ENCODE results near the gene ARHGEF7. TPM values are rescaled to one million over a fixed set of nuclear protein-coding genes. Genes with fewer than 3 reads are reported as not detected.

Gene ARHGEF7
- total and polyA plus RNA-seq, 4 experiments from 2014 or later, result 6.6 to 73.7 (median 40.7) TPM

GRCh38 chr13:111259058-111259457 is 143.9 kb downstream of the ARHGEF7 start:
- CTCF ChIA-PET (ENCODE audit: partially characterized antibody), result no interaction called here
- DNase-seq, result no peak
- no peak overlapping the region for H3K27ac Mint-ChIP-seq
- no peak overlapping the region for H3K27ac ChIP-seq (ENCODE audit: low read depth, low read length)
- POLR2A ChIA-PET (ENCODE audit: partially characterized antibody), result no interaction called here
- no peaks in the 10 kb centered on the region for H3K4me1 ChIP-seq (ENCODE audit: insufficient read depth, low read length)
- H3K36me3 Mint-ChIP-seq, result peaks cover 54 to 70% of the 10 kb centered on the region in 2 donors
- H3K4me3 Mint-ChIP-seq, result no peak overlapping the region
- H3K4me1 Mint-ChIP-seq, result peaks cover 5 to 20% (median 11%) of the 10 kb centered on the region in 4 donors
- no peaks in the 10 kb centered on the region for H3K9me3 ChIP-seq (ENCODE audit: control insufficient read depth in 1 of 2, low read length in 2 of 2)
- H3K4me3 ChIP-seq (ENCODE audit: low read length in 2 of 2), result no peak overlapping the region
- peaks cover 8% of the 10 kb centered on the region for H3K36me3 ChIP-seq (ENCODE audit: insufficient read depth, low read length)
- no peaks in the 10 kb centered on the region for H3K27me3 ChIP-seq (ENCODE audit: insufficient read depth, low read length)
- no peaks in the 10 kb centered on the region for H3K27me3 Mint-ChIP-seq
- H3K9me3 Mint-ChIP-seq, result peaks cover 0 to 10% (median 1%) of the 10 kb centered on the region in 8 donors
- intact Hi-C loops (cut with micrococcal nuclease), result no loop called here

GRCh38 chr13:111261326-111261725 is 146.2 kb downstream of the ARHGEF7 start:
- intact Hi-C loops (cut with micrococcal nuclease), result no loop called here
- CTCF ChIA-PET (ENCODE audit: partially characterized antibody), result no interaction called here

GRCh38 chr13:111262281-111262680 is 147.2 kb downstream of the ARHGEF7 start:
- no peaks in the 10 kb centered on the region for H3K27me3 ChIP-seq (ENCODE audit: insufficient read depth, low read length)
- intact Hi-C loops (cut with micrococcal nuclease), result no loop called here
- H3K4me1 ChIP-seq (ENCODE audit: insufficient read depth, low read length), result no peaks in the 10 kb centered on the region
- CTCF ChIA-PET (ENCODE audit: partially characterized antibody), result no interaction called here
- DNase-seq, result no peak
- H3K4me3 Mint-ChIP-seq, result no peak overlapping the region
- no peaks in the 10 kb centered on the region for H3K27me3 Mint-ChIP-seq
- H3K9me3 ChIP-seq (ENCODE audit: control insufficient read depth in 1 of 2, low read length in 2 of 2), result no peaks in the 10 kb centered on the region
- no peak overlapping the region for H3K4me3 ChIP-seq (ENCODE audit: low read length in 2 of 2)
- H3K36me3 Mint-ChIP-seq, result peaks cover 52 to 54% of the 10 kb centered on the region in 2 donors
- H3K4me1 Mint-ChIP-seq, result peaks cover 6 to 18% (median 10%) of the 10 kb centered on the region in 4 donors
- POLR2A ChIA-PET (ENCODE audit: partially characterized antibody), result no interaction called here
- H3K27ac Mint-ChIP-seq, result peak overlapping the region in 4 of 7 donors; percentile 3 to 83 (median 30)
- no peak overlapping the region for H3K27ac ChIP-seq (ENCODE audit: low read depth, low read length)
- H3K36me3 ChIP-seq (ENCODE audit: insufficient read depth, low read length), result peaks cover 10% of the 10 kb centered on the region
- H3K9me3 Mint-ChIP-seq, result peaks cover 0 to 9% (median 1%) of the 10 kb centered on the region in 8 donors

More at GRCh38 chr13:111261326-111261725, 146.2 kb downstream of the ARHGEF7 start:
- no peak overlapping the region for H3K27ac ChIP-seq (ENCODE audit: low read depth, low read length)
- no peak overlapping the region for H3K4me3 ChIP-seq (ENCODE audit: low read length in 2 of 2)
- Mint-ChIP-seq H3K27ac (no peak overlapping the region), H3K36me3 (peaks cover 52 to 61% of the 10 kb centered on the region in 2 donors), H3K4me3 (no peak overlapping the region), H3K27me3 (no peaks in the 10 kb centered on the region), H3K9me3 (peaks cover 0 to 9% (median 1%) of the 10 kb centered on the region in 8 donors), H3K4me1 (peaks cover 8 to 22% (median 12%) of the 10 kb centered on the region in 4 donors)
- H3K9me3 ChIP-seq (ENCODE audit: control insufficient read depth in 1 of 2, low read length in 2 of 2), result no peaks in the 10 kb centered on the region
- no peaks in the 10 kb centered on the region for H3K4me1 ChIP-seq (ENCODE audit: insufficient read depth, low read length)
- no peaks in the 10 kb centered on the region for H3K27me3 ChIP-seq (ENCODE audit: insufficient read depth, low read length)
- DNase-seq, result no peak
- H3K36me3 ChIP-seq (ENCODE audit: insufficient read depth, low read length), result peaks cover 8% of the 10 kb centered on the region
- POLR2A ChIA-PET (ENCODE audit: partially characterized antibody), result no interaction called here

- no peak overlapping the region for H3K4me3 Mint-ChIP-seq
- intact Hi-C loops (cut with micrococcal nuclease), result no loop called here
- H3K27ac ChIP-seq (ENCODE audit: low read depth, low read length), result no peak overlapping the region
- H3K4me1 ChIP-seq (ENCODE audit: insufficient read depth, low read length), result no peaks in the 10 kb centered on the region
- no peaks in the 10 kb centered on the region for H3K27me3 Mint-ChIP-seq
- no peaks in the 10 kb centered on the region for H3K9me3 ChIP-seq (ENCODE audit: control insufficient read depth in 1 of 2, low read length in 2 of 2)
- H3K4me3 ChIP-seq (ENCODE audit: low read length in 2 of 2), result no peak overlapping the region
- H3K9me3 Mint-ChIP-seq, result peaks cover 0 to 9% (median 1%) of the 10 kb centered on the region in 8 donors
- DNase-seq, result no peak
- peaks cover 14% of the 10 kb centered on the region for H3K36me3 ChIP-seq (ENCODE audit: insufficient read depth, low read length)
- no peaks in the 10 kb centered on the region for H3K27me3 ChIP-seq (ENCODE audit: insufficient read depth, low read length)
- peak overlapping the region in 4 of 7 donors; percentile 3 to 55 (median 24) for H3K27ac Mint-ChIP-seq
- ChIA-PET CTCF (ENCODE audit: partially characterized antibody) (no interaction called here), POLR2A (ENCODE audit: partially characterized antibody) (no interaction called here)
- H3K36me3 Mint-ChIP-seq, result peaks cover 54 to 57% of the 10 kb centered on the region in 2 donors
- H3K4me1 Mint-ChIP-seq, result peaks cover 6 to 18% (median 10%) of the 10 kb centered on the region in 4 donors
Observed at GRCh38 chr13:111262715-111263114, 147.6 kb downstream of the ARHGEF7 start.

GRCh38 chr13:111263566-111263965 is 148.5 kb downstream of the ARHGEF7 start:
- Histone ChIP-seq H3K27ac (ENCODE audit: low read depth, low read length) (no peak overlapping the region), H3K27me3 (ENCODE audit: insufficient read depth, low read length) (no peaks in the 10 kb centered on the region), H3K36me3 (ENCODE audit: insufficient read depth, low read length) (peaks cover 9% of the 10 kb centered on the region), H3K4me3 (ENCODE audit: low read length in 2 of 2) (no peak overlapping the region), H3K4me1 (ENCODE audit: insufficient read depth, low read length) (no peaks in the 10 kb centered on the region), H3K9me3 (ENCODE audit: control insufficient read depth in 1 of 2, low read length in 2 of 2) (no peaks in the 10 kb centered on the region)
- H3K27me3 Mint-ChIP-seq, result no peaks in the 10 kb centered on the region
- peaks cover 0 to 7% (median 1%) of the 10 kb centered on the region in 8 donors for H3K9me3 Mint-ChIP-seq
- no peak overlapping the region for H3K4me3 Mint-ChIP-seq
- no peak for DNase-seq
- intact Hi-C loops (cut with micrococcal nuclease), result no loop called here
- CTCF ChIA-PET (ENCODE audit: partially characterized antibody), result no interaction called here
- peaks cover 6 to 18% (median 10%) of the 10 kb centered on the region in 4 donors for H3K4me1 Mint-ChIP-seq
- POLR2A ChIA-PET (ENCODE audit: partially characterized antibody), result no interaction called here
- no peak overlapping the region for H3K27ac Mint-ChIP-seq
- peaks cover 52 to 58% of the 10 kb centered on the region in 2 donors for H3K36me3 Mint-ChIP-seq

- H3K4me1 Mint-ChIP-seq, result peaks cover 0 to 16% (median 10%) of the 10 kb centered on the region in 4 donors
- no peak overlapping the region for H3K4me3 ChIP-seq (ENCODE audit: low read length in 2 of 2)
- H3K27me3 Mint-ChIP-seq, result no peaks in the 10 kb centered on the region
- H3K36me3 Mint-ChIP-seq, result peaks cover 46 to 60% of the 10 kb centered on the region in 2 donors
- H3K9me3 Mint-ChIP-seq, result peaks cover 0 to 2% (median 0%) of the 10 kb centered on the region in 8 donors
- no peak overlapping the region for H3K27ac ChIP-seq (ENCODE audit: low read depth, low read length)
- H3K27ac Mint-ChIP-seq, result peak overlapping the region in 1 of 7 donors; percentile 53
- DNase-seq, result no peak
- H3K4me1 ChIP-seq (ENCODE audit: insufficient read depth, low read length), result no peaks in the 10 kb centered on the region
- intact Hi-C loops (cut with micrococcal nuclease), result no loop called here
- ChIA-PET CTCF (ENCODE audit: partially characterized antibody) (interaction anchor here (1.1 kb wide), 1 partner anchor 10 kb away, joined by 3 read pairs; no protein-coding TSS in a partner anchor), POLR2A (ENCODE audit: partially characterized antibody) (no interaction called here)
- H3K36me3 ChIP-seq (ENCODE audit: insufficient read depth, low read length), result peaks cover 18% of the 10 kb centered on the region
- H3K27me3 ChIP-seq (ENCODE audit: insufficient read depth, low read length), result no peaks in the 10 kb centered on the region
- no peak overlapping the region for H3K4me3 Mint-ChIP-seq
- no peaks in the 10 kb centered on the region for H3K9me3 ChIP-seq (ENCODE audit: control insufficient read depth in 1 of 2, low read length in 2 of 2)
Observed at GRCh38 chr13:111265006-111265700, 150.0 kb downstream of the ARHGEF7 start.

- no peaks in the 10 kb centered on the region for H3K9me3 Mint-ChIP-seq
- ChIA-PET CTCF (ENCODE audit: partially characterized antibody) (interaction anchor here (1.1 kb wide), 1 partner anchor 10 kb away, joined by 3 read pairs; no protein-coding TSS in a partner anchor), POLR2A (ENCODE audit: partially characterized antibody) (no interaction called here)
- Histone ChIP-seq H3K4me3 (ENCODE audit: low read length in 2 of 2) (no peak overlapping the region), H3K27me3 (ENCODE audit: insufficient read depth, low read length) (no peaks in the 10 kb centered on the region), H3K36me3 (ENCODE audit: insufficient read depth, low read length) (peaks cover 18% of the 10 kb centered on the region), H3K27ac (ENCODE audit: low read depth, low read length) (no peak overlapping the region), H3K4me1 (ENCODE audit: insufficient read depth, low read length) (no peaks in the 10 kb centered on the region), H3K9me3 (ENCODE audit: control insufficient read depth in 1 of 2, low read length in 2 of 2) (no peaks in the 10 kb centered on the region)
- H3K4me1 Mint-ChIP-seq, result peaks cover 0 to 16% (median 10%) of the 10 kb centered on the region in 4 donors
- H3K36me3 Mint-ChIP-seq, result peaks cover 46 to 62% of the 10 kb centered on the region in 2 donors
- no peak overlapping the region for H3K4me3 Mint-ChIP-seq
- no peaks in the 10 kb centered on the region for H3K27me3 Mint-ChIP-seq
- H3K27ac Mint-ChIP-seq, result no peak overlapping the region
- DNase-seq, result no peak
- intact Hi-C loops (cut with micrococcal nuclease), result no loop called here
Observed at GRCh38 chr13:111265701-111266035, 150.6 kb downstream of the ARHGEF7 start.

Data from CD4-positive, alpha-beta memory T cell (primary cell).